ENCODE measurements around the gene DHRS13. TPM values are rescaled to one million over a fixed set of nuclear protein-coding genes. Genes with fewer than 3 reads are reported as not detected.
"Not testable (repeated sequence)": the region's sequence is repeated elsewhere in the genome, so short reads cannot be mapped to it uniquely, and the experiment has no call there.

Gene DHRS13
- total RNA-seq, 1 donor from 2014 or later: 3.8 TPM

- DNase-seq (peak; percentile 0), ATAC-seq (no peak)
- intact Hi-C loops (cut with micrococcal nuclease): no loop called here
These were observed 36.7 kb downstream of the DHRS13 start for GRCh38 chr17:28865946-28866752.

GRCh38 chr17:28864991-28865849 is 37.7 kb downstream of the DHRS13 start:
- ATAC-seq (peak; percentile 32), DNase-seq (peak; percentile 32)
- intact Hi-C loops (cut with micrococcal nuclease): no loop called here

GRCh38 chr17:28863953-28864352 is 38.9 kb downstream of the DHRS13 start:
- intact Hi-C loops (cut with micrococcal nuclease): no loop called here

GRCh38 chr17:28862561-28862960 is 40.3 kb downstream of the DHRS13 start:
- intact Hi-C loops (cut with micrococcal nuclease): no loop called here
- DNase-seq: no peak
- ATAC-seq: no peak

More at GRCh38 chr17:28863953-28864352, 38.9 kb downstream of the DHRS13 start:
- ATAC-seq (no peak), DNase-seq (no peak)

GRCh38 chr17:28861393-28862203 is 41.3 kb downstream of the DHRS13 start:
- no peak for ATAC-seq
- peak; percentile 11 for DNase-seq
- intact Hi-C loops (cut with micrococcal nuclease): no loop called here

- DNase-seq: peak; percentile 12
- intact Hi-C loops (cut with micrococcal nuclease): no loop called here
- no peak for ATAC-seq
These were observed 42.5 kb downstream of the DHRS13 start for GRCh38 chr17:28860363-28860808.

GRCh38 chr17:28858801-28859355 is 44.0 kb downstream of the DHRS13 start:
- ATAC-seq: no peak
- intact Hi-C loops (cut with micrococcal nuclease): no loop called here
- no peak for DNase-seq

- DNase-seq: peak; percentile 9
- no peak for ATAC-seq
- intact Hi-C loops (cut with micrococcal nuclease): no loop called here
These were observed 44.7 kb downstream of the DHRS13 start for GRCh38 chr17:28857905-28858800.

GRCh38 chr17:28856028-28856574 is 46.8 kb downstream of the DHRS13 start:
- no peak for ATAC-seq
- no peak for DNase-seq
- intact Hi-C loops (cut with micrococcal nuclease): no loop called here

GRCh38 chr17:28855336-28855679 is 47.6 kb downstream of the DHRS13 start:
- intact Hi-C loops (cut with micrococcal nuclease): no loop called here
- DNase-seq: no peak

GRCh38 chr17:28854457-28855335 is 48.2 kb downstream of the DHRS13 start, which contains the start of gene ERAL1:
ERAL1 (plus strand) TSS chr17:28855016; CDS start chr17:28855035, 19 bp downstream.
- ATAC-seq (peak; percentile 99), DNase-seq (peak; percentile 88)
- intact Hi-C loops (cut with micrococcal nuclease): no loop called here

More at GRCh38 chr17:28855336-28855679, 47.6 kb downstream of the DHRS13 start:
- ATAC-seq: no peak

- DNase-seq: no peak
- intact Hi-C loops (cut with micrococcal nuclease): no loop called here
These were observed 49.6 kb downstream of the DHRS13 start for GRCh38 chr17:28853295-28853694.

GRCh38 chr17:28849281-28849680 is 53.6 kb downstream of the DHRS13 start:
- no peak for DNase-seq
- intact Hi-C loops (cut with micrococcal nuclease): no loop called here
- ATAC-seq: peak; percentile 36

More at GRCh38 chr17:28853295-28853694, 49.6 kb downstream of the DHRS13 start:
- no peak for ATAC-seq

GRCh38 chr17:28848667-28849066 is 54.2 kb downstream of the DHRS13 start:
- intact Hi-C loops (cut with micrococcal nuclease): not testable (repeated sequence)
- DNase-seq (peak; percentile 40), ATAC-seq (peak; percentile 24)
